ENCODE measurements around the gene TNFSF4. TPM values are rescaled to one million over a fixed set of nuclear protein-coding genes. Genes with fewer than 3 reads are reported as not detected.

Gene TNFSF4
- total RNA-seq, 4 donors from 2014 or later: 1.3 to 2.1 (median 1.5) TPM

DNA sequence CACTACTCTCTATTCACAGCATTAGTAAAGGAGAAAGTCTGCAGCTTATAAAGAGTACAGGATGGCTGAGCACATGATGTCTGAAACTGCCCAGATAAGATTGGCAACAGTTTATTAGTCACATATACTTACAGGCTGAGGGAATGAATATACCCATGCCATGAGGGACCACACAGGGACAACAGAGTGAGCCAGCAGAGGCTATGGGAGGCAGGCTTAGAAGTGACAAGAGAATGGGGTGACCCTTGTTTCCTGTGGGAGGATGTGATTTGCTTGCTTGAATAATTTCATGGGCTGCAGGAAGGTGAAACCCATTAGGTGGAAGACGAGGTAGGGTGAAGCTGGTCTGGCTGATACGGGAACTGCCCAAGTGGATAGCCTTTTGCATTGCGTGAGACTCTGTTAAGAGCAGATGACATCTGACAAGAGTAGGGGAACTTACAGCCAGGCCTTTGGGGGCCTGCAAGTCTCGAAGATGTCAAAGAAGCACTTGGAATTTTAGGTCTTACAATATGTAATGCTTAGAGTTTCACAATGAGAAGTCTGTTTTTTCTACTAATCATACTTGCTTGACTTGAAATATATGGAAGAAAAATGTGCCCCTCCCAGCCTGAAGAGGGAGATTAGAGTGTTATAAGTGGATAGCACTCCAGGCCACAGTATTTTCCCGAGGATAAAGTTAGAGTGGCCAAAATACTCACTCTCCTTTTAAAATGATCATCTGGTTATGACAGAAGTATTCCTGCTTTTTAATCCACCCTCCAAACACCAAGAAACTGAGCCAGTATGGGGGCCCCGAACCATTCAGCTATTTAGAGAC is 34.6 kb upstream of the TNFSF4 start:
- TF ChIP-seq, protein P1, sequence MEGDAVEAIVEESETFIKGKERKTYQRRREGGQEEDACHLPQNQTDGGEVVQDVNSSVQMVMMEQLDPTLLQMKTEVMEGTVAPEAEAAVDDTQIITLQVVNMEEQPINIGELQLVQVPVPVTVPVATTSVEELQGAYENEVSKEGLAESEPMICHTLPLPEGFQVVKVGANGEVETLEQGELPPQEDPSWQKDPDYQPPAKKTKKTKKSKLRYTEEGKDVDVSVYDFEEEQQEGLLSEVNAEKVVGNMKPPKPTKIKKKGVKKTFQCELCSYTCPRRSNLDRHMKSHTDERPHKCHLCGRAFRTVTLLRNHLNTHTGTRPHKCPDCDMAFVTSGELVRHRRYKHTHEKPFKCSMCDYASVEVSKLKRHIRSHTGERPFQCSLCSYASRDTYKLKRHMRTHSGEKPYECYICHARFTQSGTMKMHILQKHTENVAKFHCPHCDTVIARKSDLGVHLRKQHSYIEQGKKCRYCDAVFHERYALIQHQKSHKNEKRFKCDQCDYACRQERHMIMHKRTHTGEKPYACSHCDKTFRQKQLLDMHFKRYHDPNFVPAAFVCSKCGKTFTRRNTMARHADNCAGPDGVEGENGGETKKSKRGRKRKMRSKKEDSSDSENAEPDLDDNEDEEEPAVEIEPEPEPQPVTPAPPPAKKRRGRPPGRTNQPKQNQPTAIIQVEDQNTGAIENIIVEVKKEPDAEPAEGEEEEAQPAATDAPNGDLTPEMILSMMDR (IDR thresholded peaks at IDR 0.05; ENCODE audit: low read depth): no peak

DNA sequence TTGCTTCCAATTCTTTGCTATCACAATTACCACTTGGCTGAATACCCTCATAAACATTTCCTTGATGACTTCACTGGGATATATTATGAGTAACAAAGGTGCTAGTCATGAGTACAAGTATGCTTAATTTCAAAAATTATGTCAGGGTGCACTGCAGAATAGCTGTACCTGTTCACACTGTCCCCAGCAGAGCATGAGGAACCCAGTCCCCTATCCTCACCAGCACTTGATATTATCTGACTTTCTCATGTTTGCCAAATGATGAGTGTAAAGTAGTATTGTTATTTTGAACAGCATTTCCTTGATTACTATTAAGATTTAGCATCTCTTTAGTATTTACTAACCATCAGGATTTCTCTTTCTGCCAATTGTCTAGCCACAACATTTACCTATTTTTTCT is 33.5 kb upstream of the TNFSF4 start:
- TF ChIP-seq, protein P1 (IDR thresholded peaks at IDR 0.05; ENCODE audit: low read depth): no peak

DNA sequence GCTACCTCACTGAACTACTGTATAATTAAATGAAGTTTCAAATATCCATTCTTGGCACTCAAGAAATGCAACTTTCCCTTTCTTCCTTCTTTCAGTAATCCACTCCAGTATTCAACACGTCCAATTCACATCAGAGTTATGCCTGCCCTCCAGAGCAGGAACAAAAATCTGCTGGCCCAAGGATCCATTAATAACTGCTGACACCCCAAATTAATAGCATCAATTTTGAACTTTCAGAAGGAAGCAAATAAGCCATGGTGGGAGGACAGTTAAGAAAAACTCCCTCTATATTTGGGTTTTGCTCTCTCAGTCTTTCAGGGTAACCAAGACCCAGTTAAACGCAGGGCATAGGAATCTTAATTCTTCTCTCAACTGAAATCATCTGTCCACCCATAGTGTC is 31.9 kb upstream of the TNFSF4 start:
- TF ChIP-seq, protein P1 (IDR thresholded peaks at IDR 0.05; ENCODE audit: low read depth): no peak

DNA sequence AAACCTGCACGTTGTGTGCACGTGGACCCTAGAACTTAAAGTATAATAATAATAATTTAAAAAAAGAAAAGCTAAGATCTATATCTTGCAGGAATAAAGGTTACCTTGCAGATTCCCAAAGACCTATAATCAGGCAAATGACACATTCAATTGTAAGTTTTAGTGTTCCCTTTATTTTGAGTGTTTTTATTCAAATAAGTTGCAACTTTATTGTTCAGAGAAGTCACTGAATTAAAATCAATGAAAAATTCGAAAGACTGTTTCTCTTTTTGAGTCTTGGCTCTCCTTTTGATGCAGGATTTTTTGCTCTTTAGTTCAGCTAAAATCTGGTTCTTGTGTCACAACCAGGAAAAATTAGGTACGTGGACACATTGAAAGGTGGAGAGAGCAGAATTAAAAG is 27.8 kb upstream of the TNFSF4 start:
- TF ChIP-seq, protein P1 (IDR thresholded peaks at IDR 0.05; ENCODE audit: low read depth): no peak

DNA sequence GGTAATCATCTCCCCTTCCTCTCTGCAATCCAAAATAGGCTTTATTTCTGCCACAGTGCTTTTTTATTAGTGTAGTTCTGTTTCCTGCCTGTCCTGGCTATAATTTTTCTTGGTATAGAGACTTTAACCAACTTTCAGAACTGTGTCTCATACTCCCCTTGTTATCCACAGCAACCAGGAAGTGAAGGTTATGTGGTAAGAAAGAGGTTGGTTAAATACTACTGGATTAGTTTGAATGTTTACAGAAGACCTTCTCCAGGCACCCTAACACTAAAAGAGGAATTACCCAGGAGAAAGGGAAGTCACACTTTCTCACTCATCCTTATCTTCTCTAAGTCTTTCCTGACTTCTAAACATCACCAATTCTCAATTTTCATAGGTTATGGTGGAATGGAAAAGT is 17.8 kb upstream of the TNFSF4 start:
- TF ChIP-seq, protein P1 (IDR thresholded peaks at IDR 0.05; ENCODE audit: low read depth): no peak

DNA sequence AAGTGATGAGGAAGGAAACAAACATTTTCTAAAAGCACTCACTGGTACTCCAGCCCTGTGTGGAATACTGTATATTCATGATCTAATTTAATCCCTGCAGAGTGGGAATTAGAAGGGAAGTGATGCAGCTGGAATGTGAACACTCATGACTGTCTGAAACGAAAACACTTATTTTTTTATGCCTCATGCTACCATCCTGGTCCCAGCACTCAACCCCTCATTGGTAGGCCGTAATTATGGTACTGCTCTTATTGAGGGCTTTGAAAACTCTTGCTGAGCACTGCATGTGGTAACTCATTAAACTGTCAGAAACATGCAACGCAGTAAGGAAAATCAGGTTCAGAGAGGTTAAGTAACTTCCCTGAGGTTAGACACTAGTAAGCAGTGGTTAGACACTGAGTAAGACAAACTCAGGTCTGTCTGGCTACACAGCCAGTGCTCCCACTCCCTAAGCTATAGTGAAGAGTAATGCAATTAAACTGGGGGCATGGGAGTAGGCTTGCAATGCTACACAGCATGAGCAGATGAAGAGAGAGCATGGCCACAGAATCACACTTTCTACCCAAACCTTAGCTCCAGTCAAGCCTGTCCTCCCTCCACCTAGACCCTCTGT is 17.3 kb upstream of the TNFSF4 start:
- TF ChIP-seq, protein P1 (IDR thresholded peaks at IDR 0.05; ENCODE audit: low read depth): no peak

DNA sequence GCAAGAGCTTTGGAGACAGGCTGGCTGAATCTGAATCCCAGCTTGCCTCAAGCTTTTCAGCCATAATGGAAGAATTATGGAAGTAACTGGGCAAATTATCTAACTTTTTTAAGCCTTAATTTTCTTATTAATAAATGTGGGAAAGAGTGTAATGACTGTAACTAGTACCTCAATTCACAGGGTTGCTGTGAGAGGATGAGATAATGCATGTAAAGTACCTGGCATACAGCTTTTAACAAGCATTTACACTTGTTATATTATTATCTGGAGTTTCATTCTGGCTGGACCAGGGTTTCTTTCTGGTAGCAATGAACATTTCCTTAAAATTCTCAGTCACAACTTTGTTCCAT is 15.9 kb upstream of the TNFSF4 start:
- TF ChIP-seq, protein P1 (IDR thresholded peaks at IDR 0.05; ENCODE audit: low read depth): no peak
